Measurements from ENCODE around the gene ERCC4.

GRCh38 chr16:13999071-13999894, 79.3 kb downstream of the ERCC4 start:
- TF ChIP-seq CTCF (tag by site-specific recombination; IDR thresholded peaks at IDR 0.05) (no peak), ZBTB26 (tag by site-specific recombination; optimal IDR thresholded peaks at IDR 0.05) (no peak)
